Choroid plexus epithelial cell (primary cell): ENCODE measurements around the gene LCOR.
"Not testable (repeated sequence)": the region's sequence is repeated elsewhere in the genome, so short reads cannot be mapped to it uniquely, and the experiment has no call there.

ENCODE experiments used
- DNase-seq: peaks from one replicate; pipeline ENCODE4 v3.0.0-alpha.2; 2010; ENCODE audit warnings: low read depth
- H3K4me3 ChIP-seq: 2 replicates; pipeline ENCODE4 v1.5.1; 2011; ENCODE audit warnings: low read depth, mild to moderate bottlenecking, control low read depth, low read length, moderate library complexity
- TF ChIP-seq, protein P1 (sequence below): conservative IDR thresholded peaks from 2 replicates; pipeline ENCODE4 v1.5.1; 2011; ENCODE audit warnings: low read depth, mild to moderate bottlenecking, control low read depth, inconsistent platforms, low read length, moderate library complexity

LCOR gene

GRCh38 chr10:96924861-96925260 lies 92.8 kb downstream of the LCOR start:
- TF ChIP-seq, protein P1, sequence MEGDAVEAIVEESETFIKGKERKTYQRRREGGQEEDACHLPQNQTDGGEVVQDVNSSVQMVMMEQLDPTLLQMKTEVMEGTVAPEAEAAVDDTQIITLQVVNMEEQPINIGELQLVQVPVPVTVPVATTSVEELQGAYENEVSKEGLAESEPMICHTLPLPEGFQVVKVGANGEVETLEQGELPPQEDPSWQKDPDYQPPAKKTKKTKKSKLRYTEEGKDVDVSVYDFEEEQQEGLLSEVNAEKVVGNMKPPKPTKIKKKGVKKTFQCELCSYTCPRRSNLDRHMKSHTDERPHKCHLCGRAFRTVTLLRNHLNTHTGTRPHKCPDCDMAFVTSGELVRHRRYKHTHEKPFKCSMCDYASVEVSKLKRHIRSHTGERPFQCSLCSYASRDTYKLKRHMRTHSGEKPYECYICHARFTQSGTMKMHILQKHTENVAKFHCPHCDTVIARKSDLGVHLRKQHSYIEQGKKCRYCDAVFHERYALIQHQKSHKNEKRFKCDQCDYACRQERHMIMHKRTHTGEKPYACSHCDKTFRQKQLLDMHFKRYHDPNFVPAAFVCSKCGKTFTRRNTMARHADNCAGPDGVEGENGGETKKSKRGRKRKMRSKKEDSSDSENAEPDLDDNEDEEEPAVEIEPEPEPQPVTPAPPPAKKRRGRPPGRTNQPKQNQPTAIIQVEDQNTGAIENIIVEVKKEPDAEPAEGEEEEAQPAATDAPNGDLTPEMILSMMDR, result no peak
- DNase-seq, result no peak
- H3K4me3 ChIP-seq, result no peak overlapping the region

GRCh38 chr10:96930469-96930868 lies 98.4 kb downstream of the LCOR start:
- TF ChIP-seq, protein P1, result no peak
- no peak for DNase-seq
- no peak overlapping the region for H3K4me3 ChIP-seq

- H3K4me3 ChIP-seq, result no peak overlapping the region
- no peak for DNase-seq
- TF ChIP-seq, protein P1, result no peak
Observed at GRCh38 chr10:96935148-96935547, 103.0 kb downstream of the LCOR start.

- no peak for DNase-seq
- TF ChIP-seq, protein P1, result no peak
- H3K4me3 ChIP-seq, result no peak overlapping the region
Observed at GRCh38 chr10:96935810-96936209, 103.7 kb downstream of the LCOR start.

- H3K4me3 ChIP-seq, DNase-seq: not testable (repeated sequence)
Observed at GRCh38 chr10:96943161-96943560, 111.1 kb downstream of the LCOR start.

GRCh38 chr10:96947036-96947435 lies 114.9 kb downstream of the LCOR start:
- no peak for DNase-seq
- no peak overlapping the region for H3K4me3 ChIP-seq
- TF ChIP-seq, protein P1, result no peak

DNA sequence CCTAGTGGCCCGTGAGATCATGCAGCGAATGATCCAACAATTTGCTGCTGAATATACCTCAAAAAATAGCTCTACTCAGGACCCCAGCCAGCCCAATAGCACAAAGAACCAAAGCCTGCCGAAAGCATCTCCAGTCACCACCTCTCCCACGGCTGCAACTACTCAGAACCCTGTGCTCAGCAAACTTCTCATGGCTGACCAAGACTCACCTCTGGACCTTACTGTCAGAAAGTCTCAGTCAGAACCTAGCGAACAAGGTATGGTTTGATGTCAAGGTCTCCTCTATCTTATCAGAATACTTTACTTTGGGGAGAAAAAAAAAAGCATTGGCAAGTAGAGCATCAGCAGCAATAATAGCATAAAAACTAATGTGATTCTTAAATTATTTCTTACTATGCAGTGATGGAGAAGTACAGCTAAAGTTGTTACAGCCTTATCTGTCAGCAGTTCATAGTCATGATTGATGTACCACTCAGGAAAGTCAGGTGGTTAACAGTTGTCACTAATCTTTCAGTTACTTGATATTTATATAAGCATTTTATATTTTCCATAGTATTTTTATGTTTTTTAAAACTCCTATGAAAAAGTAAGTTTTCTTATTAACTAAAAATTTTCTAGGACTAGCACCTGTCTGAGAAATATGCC lies 117.1 kb downstream of the LCOR start:
- no peak overlapping the region for H3K4me3 ChIP-seq
- TF ChIP-seq, protein P1, result no peak
- DNase-seq, result no peak
